SH-SY5Y (cell line): ENCODE results near the gene GCN1.

Source experiments
- GATA2 ChIP-seq: IDR thresholded peaks from 2 replicates; pipeline ENCODE4 v1.6.1; 2011; ENCODE audit warnings: mild to moderate bottlenecking, low read depth, low read length
- GATA3 ChIP-seq: IDR thresholded peaks from 2 replicates; pipeline ENCODE4 v1.6.1; 2011; ENCODE audit warnings: low read depth, mild to moderate bottlenecking, low read length, moderate library complexity

The GCN1 gene, protein sequence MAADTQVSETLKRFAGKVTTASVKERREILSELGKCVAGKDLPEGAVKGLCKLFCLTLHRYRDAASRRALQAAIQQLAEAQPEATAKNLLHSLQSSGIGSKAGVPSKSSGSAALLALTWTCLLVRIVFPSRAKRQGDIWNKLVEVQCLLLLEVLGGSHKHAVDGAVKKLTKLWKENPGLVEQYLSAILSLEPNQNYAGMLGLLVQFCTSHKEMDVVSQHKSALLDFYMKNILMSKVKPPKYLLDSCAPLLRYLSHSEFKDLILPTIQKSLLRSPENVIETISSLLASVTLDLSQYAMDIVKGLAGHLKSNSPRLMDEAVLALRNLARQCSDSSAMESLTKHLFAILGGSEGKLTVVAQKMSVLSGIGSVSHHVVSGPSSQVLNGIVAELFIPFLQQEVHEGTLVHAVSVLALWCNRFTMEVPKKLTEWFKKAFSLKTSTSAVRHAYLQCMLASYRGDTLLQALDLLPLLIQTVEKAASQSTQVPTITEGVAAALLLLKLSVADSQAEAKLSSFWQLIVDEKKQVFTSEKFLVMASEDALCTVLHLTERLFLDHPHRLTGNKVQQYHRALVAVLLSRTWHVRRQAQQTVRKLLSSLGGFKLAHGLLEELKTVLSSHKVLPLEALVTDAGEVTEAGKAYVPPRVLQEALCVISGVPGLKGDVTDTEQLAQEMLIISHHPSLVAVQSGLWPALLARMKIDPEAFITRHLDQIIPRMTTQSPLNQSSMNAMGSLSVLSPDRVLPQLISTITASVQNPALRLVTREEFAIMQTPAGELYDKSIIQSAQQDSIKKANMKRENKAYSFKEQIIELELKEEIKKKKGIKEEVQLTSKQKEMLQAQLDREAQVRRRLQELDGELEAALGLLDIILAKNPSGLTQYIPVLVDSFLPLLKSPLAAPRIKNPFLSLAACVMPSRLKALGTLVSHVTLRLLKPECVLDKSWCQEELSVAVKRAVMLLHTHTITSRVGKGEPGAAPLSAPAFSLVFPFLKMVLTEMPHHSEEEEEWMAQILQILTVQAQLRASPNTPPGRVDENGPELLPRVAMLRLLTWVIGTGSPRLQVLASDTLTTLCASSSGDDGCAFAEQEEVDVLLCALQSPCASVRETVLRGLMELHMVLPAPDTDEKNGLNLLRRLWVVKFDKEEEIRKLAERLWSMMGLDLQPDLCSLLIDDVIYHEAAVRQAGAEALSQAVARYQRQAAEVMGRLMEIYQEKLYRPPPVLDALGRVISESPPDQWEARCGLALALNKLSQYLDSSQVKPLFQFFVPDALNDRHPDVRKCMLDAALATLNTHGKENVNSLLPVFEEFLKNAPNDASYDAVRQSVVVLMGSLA (N-terminal part only)

DNA sequence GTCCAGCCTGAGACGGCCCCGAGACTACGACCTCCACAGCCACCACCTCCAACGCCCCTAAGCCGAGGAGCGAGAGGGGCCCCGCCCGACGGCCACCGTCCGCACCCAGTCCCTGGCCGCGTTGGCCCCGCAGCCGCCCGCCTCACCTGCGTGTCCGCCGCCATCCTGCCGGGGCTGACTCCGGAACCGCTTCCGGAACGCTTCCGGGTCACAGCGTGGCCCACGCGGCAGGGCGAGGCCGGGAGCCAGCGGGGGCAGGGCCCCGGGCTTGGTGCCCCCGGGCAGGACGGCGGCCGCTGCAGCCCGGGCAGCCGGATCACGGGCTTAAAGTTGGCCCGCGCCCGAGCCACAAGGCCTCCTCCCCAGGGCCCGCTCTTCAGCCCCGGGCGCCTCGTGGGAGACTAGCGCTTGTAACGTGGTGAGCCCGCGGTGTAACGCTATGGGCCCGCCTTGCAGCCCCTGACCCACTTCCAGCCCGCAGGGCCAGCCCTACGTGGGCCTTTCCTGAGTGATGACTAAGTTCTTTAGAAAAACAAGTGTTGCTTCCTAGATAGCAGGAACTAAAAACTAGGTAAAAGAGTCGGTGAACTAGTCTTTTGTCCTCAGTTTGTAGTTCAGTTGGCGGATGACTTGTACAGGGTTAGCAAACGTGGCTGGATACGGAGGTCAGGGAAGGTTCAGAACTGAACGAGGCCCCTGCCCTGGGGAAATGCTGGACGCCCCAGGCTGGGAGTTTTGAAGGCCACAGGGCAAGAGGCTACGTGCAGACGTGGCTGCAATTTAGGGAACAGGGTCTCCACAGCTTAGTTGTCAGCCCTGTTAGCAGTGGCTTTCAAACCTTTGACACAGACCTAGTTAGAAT, at the start of gene GCN1:
GCN1 (minus strand) TSS at position 182 of the 862 bp plus-strand sequence; CDS start at position 164, 18 bp downstream.
- TF ChIP-seq GATA2 (no peak), GATA3 (no peak)

- no peak for TF ChIP-seq GATA3
- no peak for TF ChIP-seq GATA2
Observed at GRCh38 chr12:120242971-120243699, 48.6 kb upstream of the GCN1 start.

- TF ChIP-seq GATA3: no peak
- TF ChIP-seq GATA2: no peak
Observed at GRCh38 chr12:120242275-120242799, 47.8 kb upstream of the GCN1 start.

- TF ChIP-seq GATA2 (no peak), GATA3 (no peak)
Observed at GRCh38 chr12:120241561-120242274, 47.2 kb upstream of the GCN1 start.

DNA sequence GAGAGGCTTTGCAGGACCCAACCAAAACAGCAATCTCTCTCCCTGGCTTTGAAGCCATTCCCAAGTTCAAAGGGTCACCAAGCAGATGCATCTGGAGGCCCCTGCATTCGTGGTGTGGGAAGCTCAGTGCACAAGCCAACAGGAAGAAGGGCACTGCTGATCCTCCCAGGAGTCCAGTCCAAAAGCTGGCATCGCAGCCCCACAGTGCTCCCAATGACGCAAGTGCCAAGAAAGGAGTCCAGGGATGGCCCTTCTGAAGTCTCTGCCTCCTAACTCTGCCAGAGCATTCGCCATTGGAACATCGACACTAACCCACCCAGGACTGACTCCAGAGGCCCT, 45.9 kb upstream of the GCN1 start:
- TF ChIP-seq GATA2 (no peak), GATA3 (no peak)

GRCh38 chr12:120239776-120240494, 45.4 kb upstream of the GCN1 start:
- no peak for TF ChIP-seq GATA3
- no peak for TF ChIP-seq GATA2

DNA sequence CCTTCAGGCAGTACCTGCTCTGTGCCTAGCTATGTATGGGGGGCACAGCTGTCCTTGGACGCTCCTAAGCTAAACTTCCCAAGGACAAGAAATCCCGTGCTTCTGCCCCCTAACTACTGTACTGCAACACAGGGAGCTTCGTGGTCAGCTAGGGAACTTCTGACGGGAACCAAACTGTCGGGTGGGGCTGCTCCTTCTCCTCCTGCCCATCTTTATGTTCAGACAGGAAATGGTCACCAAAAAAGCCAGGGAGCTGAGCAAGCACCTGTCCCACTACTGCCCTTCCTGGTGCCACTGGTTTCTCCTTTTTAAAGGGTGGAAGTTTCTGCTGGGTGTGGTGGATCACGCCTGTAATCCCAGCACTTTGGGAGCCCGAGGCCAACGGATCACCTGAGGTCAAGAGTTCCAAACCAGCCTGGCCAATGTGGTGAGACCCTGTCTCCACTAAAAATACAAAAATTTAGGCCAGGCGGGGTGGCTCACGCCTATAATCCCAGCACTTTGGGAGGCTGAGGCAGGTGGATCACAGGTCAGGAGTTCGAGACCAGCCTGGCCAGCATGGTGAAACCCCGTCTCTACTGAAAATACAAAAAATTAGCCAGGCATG, 44.4 kb upstream of the GCN1 start:
- TF ChIP-seq GATA2 (no peak), GATA3 (no peak)

DNA sequence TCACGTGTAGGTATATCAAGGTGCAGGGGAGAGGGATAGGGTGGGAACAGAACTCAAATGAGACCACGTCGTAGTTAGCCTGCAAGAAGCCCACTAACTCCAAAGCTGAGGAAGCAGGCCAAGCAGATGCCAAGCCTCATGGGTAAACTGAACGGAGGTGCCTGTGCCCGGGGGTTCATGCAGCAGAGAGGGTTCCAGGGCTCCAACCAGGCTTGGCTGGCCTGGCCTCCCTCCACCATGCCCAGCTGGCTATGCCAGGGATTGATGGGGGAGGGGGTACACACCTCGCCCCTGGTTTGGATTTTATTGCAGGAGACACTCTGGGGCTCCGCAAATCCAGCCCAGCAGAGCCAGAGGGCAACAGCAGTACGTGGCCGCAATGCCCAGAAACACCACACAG, 43.7 kb upstream of the GCN1 start:
- TF ChIP-seq GATA2 (no peak), GATA3 (no peak)

- TF ChIP-seq GATA2 (no peak), GATA3 (no peak)
Observed at GRCh38 chr12:120237360-120238171, 43.1 kb upstream of the GCN1 start.

GRCh38 chr12:120235369-120236323, 41.1 kb upstream of the GCN1 start:
- TF ChIP-seq GATA3 (no peak), GATA2 (no peak)
